ENCODE measurements around the gene ASCL1.

GRCh38 chr12:102907918-102908317 is 49.6 kb upstream of the ASCL1 start:
- TF ChIP-seq EP300 (IDR thresholded peaks at IDR 0.05; ENCODE audit: borderline replicate concordance), result no peak
- TF ChIP-seq TAF1 (IDR thresholded peaks at IDR 0.05; ENCODE audit: low read depth), result no peak
- TF ChIP-seq TCF12 (IDR thresholded peaks at IDR 0.05; ENCODE audit: low read depth), result no peak
- no peak for TF ChIP-seq MAX (IDR thresholded peaks at IDR 0.05)
- TF ChIP-seq YY1 (IDR thresholded peaks at IDR 0.05; ENCODE audit: low read depth), result no peak
- TF ChIP-seq TEAD4 (IDR thresholded peaks at IDR 0.05), result no peak
- TF ChIP-seq CEBPB (IDR thresholded peaks at IDR 0.05), result no peak
- no peak for TF ChIP-seq EGR1 (IDR thresholded peaks at IDR 0.05)
- no peak for TF ChIP-seq CREB1 (IDR thresholded peaks at IDR 0.05; ENCODE audit: low read depth)
- TF ChIP-seq REST (IDR thresholded peaks at IDR 0.05; ENCODE audit: low read depth), result no peak
- TF ChIP-seq FOXM1 (IDR thresholded peaks at IDR 0.05; ENCODE audit: borderline replicate concordance, low read depth), result no peak
- TF ChIP-seq USF1 (IDR thresholded peaks at IDR 0.05), result no peak
